ENCODE data around the gene KCNMA1. TPM values are rescaled to one million over a fixed set of nuclear protein-coding genes. Genes with fewer than 3 reads are reported as not detected.
A peak's percentile ranks its signal among the peaks of the same experiment; 100 is the strongest.

The KCNMA1 gene
- total RNA-seq, 1 donor: 106 TPM

DNA sequence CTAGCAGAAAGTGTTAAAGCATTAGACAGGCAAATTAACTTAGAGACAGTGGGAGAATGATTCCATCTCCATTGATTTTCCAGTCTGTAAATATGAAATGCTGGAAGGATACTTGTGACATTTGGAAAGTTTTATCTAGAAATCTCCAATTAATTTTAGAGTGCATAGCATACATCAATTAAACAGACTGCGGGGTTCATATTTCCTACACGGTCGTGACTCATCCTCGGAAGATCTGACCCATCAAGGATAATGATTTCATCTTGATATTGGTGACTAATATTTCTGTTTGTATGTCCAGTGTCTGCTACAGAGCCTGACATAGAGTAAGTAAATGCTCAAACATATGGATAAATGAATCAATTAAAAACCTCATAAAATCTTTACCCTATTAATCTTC, 474.9 kb downstream of the KCNMA1 start:
- no peak overlapping the region for H3K4me3 ChIP-seq (ENCODE audit: low read depth, low read length)
- TF ChIP-seq CTCF (IDR thresholded peaks at IDR 0.05; ENCODE audit: insufficient read depth, low read length): no peak
- no peak for DNase-seq (ENCODE audit: low read depth)

DNA sequence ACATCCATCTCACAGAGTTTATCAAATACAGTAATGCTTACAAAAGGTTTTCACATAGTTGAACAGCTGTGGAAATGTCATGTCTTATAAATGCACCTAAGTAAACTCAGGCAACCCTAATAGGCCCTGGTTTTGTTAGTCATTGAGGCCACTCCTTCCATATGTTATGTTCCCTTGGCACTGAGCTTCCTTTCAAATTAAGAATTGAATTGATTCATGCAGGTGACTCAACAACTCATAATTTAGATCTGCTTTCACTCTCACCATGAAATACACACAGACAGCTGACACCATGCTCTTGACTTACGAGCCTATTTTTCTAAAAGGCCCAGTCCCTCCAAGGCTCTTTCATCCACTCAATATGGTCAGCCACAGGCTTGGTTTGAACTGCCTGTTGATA, 476.9 kb downstream of the KCNMA1 start:
- no peak for TF ChIP-seq CTCF (IDR thresholded peaks at IDR 0.05; ENCODE audit: insufficient read depth, low read length)
- H3K4me3 ChIP-seq (ENCODE audit: low read depth, low read length): no peak overlapping the region
- peak; percentile 94 for DNase-seq (ENCODE audit: low read depth)

DNA sequence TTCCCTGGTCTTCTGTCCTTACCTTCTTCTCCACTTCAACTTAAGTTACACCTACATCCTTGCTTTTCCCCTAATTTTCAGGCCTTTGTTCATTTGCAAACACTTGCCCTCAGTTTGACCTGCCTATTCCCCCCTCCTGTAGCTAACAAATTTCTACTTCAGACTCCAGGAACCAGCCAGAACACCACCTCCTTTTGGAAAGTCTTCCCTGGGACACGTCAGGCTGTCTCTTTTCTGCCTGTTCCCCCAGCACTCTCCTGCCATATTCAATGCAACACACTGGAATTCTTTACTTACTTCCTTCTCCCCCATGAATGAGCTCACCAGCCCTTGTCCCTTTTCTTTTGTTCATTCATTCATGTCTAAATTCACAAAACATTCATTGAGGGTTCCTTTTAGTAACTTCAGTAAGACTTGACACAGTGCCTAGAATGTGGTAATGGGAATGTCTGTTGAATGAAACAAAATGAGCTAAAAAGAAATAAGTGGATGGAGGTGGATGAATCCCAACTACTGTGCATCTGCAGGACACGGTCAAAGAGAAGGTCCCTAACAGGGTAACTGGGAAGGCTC, 478.0 kb downstream of the KCNMA1 start:
- DNase-seq (ENCODE audit: low read depth): peak; percentile 87
- H3K4me3 ChIP-seq (ENCODE audit: low read depth, low read length): no peak overlapping the region
- TF ChIP-seq CTCF (IDR thresholded peaks at IDR 0.05; ENCODE audit: insufficient read depth, low read length): no peak

DNA sequence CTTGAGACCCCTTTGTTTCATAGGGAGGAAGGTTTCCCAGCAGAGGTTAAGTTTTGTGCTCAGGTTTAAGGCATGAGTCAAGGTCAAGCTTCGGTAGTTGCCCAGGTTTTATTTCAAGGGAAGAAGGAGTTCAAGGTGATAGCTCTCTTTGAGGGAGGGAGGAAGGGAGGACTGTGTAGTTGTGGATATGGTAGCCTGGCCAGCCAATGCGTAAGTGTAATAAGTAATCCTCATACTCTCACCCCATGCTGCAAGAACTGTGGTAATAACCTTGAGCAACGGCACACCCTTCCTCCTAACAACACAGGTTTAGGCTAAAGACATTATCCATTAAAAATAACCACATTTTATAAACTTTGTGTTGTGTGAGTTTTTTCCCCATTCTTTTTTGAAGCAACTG, 478.9 kb downstream of the KCNMA1 start:
- H3K4me3 ChIP-seq (ENCODE audit: low read depth, low read length): no peak overlapping the region
- no peak for TF ChIP-seq CTCF (IDR thresholded peaks at IDR 0.05; ENCODE audit: insufficient read depth, low read length)
- DNase-seq (ENCODE audit: low read depth): no peak

- no peak for TF ChIP-seq CTCF (IDR thresholded peaks at IDR 0.05; ENCODE audit: insufficient read depth, low read length)
- no peak overlapping the region for H3K4me3 ChIP-seq (ENCODE audit: low read depth, low read length)
- DNase-seq (ENCODE audit: low read depth): peak; percentile 80
Measured at GRCh38 chr10:77157248-77158019, 480.2 kb downstream of the KCNMA1 start.

GRCh38 chr10:77156406-77156879, 481.2 kb downstream of the KCNMA1 start:
- H3K4me3 ChIP-seq (ENCODE audit: low read depth, low read length): no peak overlapping the region
- TF ChIP-seq CTCF (IDR thresholded peaks at IDR 0.05; ENCODE audit: insufficient read depth, low read length): no peak
- DNase-seq (ENCODE audit: low read depth): peak; percentile 90
